ENCODE results near the gene CDK10. TPM values are rescaled to one million over a fixed set of nuclear protein-coding genes. Genes with fewer than 3 reads are reported as not detected.

Gene CDK10
- total RNA-seq, 1 experiment from 2014 or later, result 98.0 TPM

GRCh38 chr16:89709716-89710432, 23.4 kb downstream of the CDK10 start:
- ChIA-PET POLR2A (ENCODE audit: low non-redundant PET) (no interaction called here), CTCF (interaction anchor here (0.5 kb wide), 1 partner anchor 11 kb away, joined by 7 read pairs; no protein-coding TSS in a partner anchor)
- Histone ChIP-seq H3K4me3 (ENCODE audit: low read depth, low read length, poor library complexity, severe bottlenecking) (no peak overlapping the region), H3K27ac (ENCODE audit: low read depth, low read length, poor library complexity, severe bottlenecking) (no peak overlapping the region), H3K9me3 (ENCODE audit: low read depth, low read length, poor library complexity, severe bottlenecking) (no peaks in the 10 kb centered on the region), H3K36me3 (ENCODE audit: insufficient read depth, low read length, poor library complexity, severe bottlenecking) (peaks cover 15% of the 10 kb centered on the region), H3K27me3 (replicated peaks; ENCODE audit: insufficient read depth, low read depth, low read length, poor library complexity) (no peaks in the 10 kb centered on the region), H3K4me1 (ENCODE audit: insufficient read depth, low read length, poor library complexity, severe bottlenecking) (peaks cover 5% of the 10 kb centered on the region)
- DNase-seq (ENCODE audit: low spot score), result no peak
- intact Hi-C loops (cut with micrococcal nuclease; ENCODE audit: unreplicated experiment), result loop anchor here (10.0 kb wide), 2 partner anchors 155 to 205 kb away; partner anchors contain the start of gene MC1R
- TF ChIP-seq EZH2 (IDR thresholded peaks at IDR 0.05; ENCODE audit: borderline replicate concordance, low read depth, low read length, poor library complexity, severe bottlenecking), result no peak
- no peak for TF ChIP-seq CTCF (conservative IDR thresholded peaks at IDR 0.05; ENCODE audit: low read depth, low read length)
- no TSS peak for BruUV-seq (replicated peaks)

GRCh38 chr16:89710709-89711564, 24.4 kb downstream of the CDK10 start:
- intact Hi-C loops (cut with micrococcal nuclease; ENCODE audit: unreplicated experiment), result no loop called here
- DNase-seq (ENCODE audit: low spot score), result no peak
- no peak overlapping the region for H3K4me3 ChIP-seq (ENCODE audit: low read depth, low read length, poor library complexity, severe bottlenecking)
- peaks cover 5% of the 10 kb centered on the region for H3K4me1 ChIP-seq (ENCODE audit: insufficient read depth, low read length, poor library complexity, severe bottlenecking)
- TF ChIP-seq EZH2 (IDR thresholded peaks at IDR 0.05; ENCODE audit: borderline replicate concordance, low read depth, low read length, poor library complexity, severe bottlenecking) (no peak), CTCF (conservative IDR thresholded peaks at IDR 0.05; ENCODE audit: low read depth, low read length) (no peak)
- H3K27me3 ChIP-seq (replicated peaks; ENCODE audit: insufficient read depth, low read depth, low read length, poor library complexity), result no peaks in the 10 kb centered on the region
- POLR2A ChIA-PET (ENCODE audit: low non-redundant PET), result no interaction called here
- H3K36me3 ChIP-seq (ENCODE audit: insufficient read depth, low read length, poor library complexity, severe bottlenecking), result peaks cover 15% of the 10 kb centered on the region
- CTCF ChIA-PET, result no interaction called here
- BruUV-seq (replicated peaks), result no TSS peak
- no peaks in the 10 kb centered on the region for H3K9me3 ChIP-seq (ENCODE audit: low read depth, low read length, poor library complexity, severe bottlenecking)
- no peak overlapping the region for H3K27ac ChIP-seq (ENCODE audit: low read depth, low read length, poor library complexity, severe bottlenecking)

GRCh38 chr16:89711601-89712273, 25.2 kb downstream of the CDK10 start:
- H3K4me3 ChIP-seq (ENCODE audit: low read depth, low read length, poor library complexity, severe bottlenecking), result peak overlapping the region; percentile 98
- intact Hi-C loops (cut with micrococcal nuclease; ENCODE audit: unreplicated experiment), result no loop called here
- BruUV-seq (replicated peaks), result TSS peak; percentile 62
- no peaks in the 10 kb centered on the region for H3K27me3 ChIP-seq (replicated peaks; ENCODE audit: insufficient read depth, low read depth, low read length, poor library complexity)
- ChIA-PET CTCF (no interaction called here), POLR2A (ENCODE audit: low non-redundant PET) (no interaction called here)
- H3K27ac ChIP-seq (ENCODE audit: low read depth, low read length, poor library complexity, severe bottlenecking), result peak overlapping the region; percentile 80
- no peak for TF ChIP-seq EZH2 (IDR thresholded peaks at IDR 0.05; ENCODE audit: borderline replicate concordance, low read depth, low read length, poor library complexity, severe bottlenecking)
- no peak for TF ChIP-seq CTCF (conservative IDR thresholded peaks at IDR 0.05; ENCODE audit: low read depth, low read length)
- H3K36me3 ChIP-seq (ENCODE audit: insufficient read depth, low read length, poor library complexity, severe bottlenecking), result peaks cover 15% of the 10 kb centered on the region
- H3K4me1 ChIP-seq (ENCODE audit: insufficient read depth, low read length, poor library complexity, severe bottlenecking), result peaks cover 5% of the 10 kb centered on the region
- DNase-seq (ENCODE audit: low spot score), result peak; percentile 86
- H3K9me3 ChIP-seq (ENCODE audit: low read depth, low read length, poor library complexity, severe bottlenecking), result no peaks in the 10 kb centered on the region

Data from A673 (cell line).